A549 treated with DMSO at 1 μM for 4 hours (cell line): Measurements from ENCODE around the gene TMEM62. TPM values are rescaled to one million over a fixed set of nuclear protein-coding genes. Genes with fewer than 3 reads are reported as not detected.

Experiments used
- total RNA-seq: library from RNA; stranded (reverse); fragments of 200-300 nt; extraction: Qiagen RNA extraction; gene quantifications from 5 replicates; pipeline ENCODE4 v1.2.3, GENCODE V29; 2022; ENCODE audit warnings: low read depth

Gene TMEM62
- 7.3 to 9.4 TPM (median 7.9 TPM) in 5 replicates for total RNA-seq

DNA sequence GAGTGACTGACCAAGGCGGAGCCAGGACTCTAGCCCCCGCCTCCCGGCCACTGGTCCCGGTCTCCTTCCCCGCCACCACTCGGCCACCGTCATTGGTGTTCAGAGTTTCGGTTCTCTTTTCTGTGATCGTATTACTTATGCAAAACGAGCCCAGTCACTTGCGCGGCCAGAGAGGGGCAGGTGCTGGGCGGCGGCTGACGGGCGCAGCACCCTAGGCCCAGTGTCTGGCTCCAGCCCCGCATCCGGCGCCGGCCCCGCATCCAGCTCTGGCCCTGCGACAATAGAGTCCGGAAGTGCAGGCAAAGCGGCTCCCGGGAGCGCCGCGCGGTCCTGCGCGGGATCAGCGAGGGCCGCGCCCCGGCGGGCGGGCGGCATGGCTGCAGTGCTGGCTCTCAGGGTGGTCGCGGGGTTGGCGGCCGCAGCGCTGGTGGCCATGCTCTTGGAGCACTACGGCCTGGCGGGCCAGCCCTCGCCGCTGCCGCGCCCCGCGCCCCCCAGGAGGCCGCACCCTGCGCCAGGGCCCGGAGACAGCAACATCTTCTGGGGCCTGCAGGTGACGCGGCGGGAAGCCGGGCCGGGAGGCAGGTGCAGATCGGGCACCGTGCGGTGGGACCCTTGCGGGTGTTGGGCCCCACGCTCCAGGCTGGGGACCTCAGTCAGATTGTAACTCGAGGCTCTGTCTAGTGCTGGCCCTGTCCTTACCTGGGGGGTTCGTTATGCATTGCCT, at the start of gene TMEM62:
Gene TMEM62, plus strand, starts transcription at position 157 of the 727 bp plus-strand sequence. Its CDS starts 217 bp downstream, at position 374.

DNA sequence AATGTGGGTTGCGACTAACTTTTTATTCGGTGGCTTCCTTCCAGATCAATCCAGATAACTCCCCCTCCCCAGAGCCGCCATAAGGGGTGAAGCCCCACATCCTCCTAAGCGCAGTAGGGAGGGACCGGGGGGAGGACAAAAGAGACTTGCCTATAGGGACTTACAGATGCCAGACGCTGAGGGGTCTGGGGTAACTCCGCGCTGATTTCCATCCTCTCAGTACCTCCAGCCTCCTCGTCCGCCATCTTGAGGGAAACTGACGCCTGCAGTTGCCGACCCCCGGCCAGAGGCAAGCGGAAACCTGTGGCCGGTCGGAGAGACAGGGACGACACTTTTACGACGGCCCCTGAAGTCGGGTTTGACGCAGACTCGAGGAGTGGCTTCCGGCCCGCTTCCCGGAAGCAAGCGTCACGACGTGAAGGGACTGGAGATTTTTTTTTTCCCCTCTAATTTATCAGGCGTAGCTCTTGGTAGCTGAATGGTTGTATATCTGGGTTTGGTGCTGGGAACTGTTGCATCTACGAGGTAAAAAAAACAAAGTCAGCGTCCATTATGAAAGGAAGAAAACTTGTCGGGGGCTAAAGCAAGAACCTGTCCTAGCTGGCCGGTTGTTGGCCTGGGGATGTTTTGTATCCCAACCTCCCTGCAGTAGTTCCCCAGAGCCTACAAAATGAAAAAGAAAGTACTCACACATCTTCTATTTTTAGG, 27.5 kb upstream of the TMEM62 start, which contains the start of gene UBR1:
Gene UBR1, minus strand, starts transcription at position 261 of the 708 bp plus-strand sequence. Its CDS starts 16 bp downstream, at position 245.

DNA sequence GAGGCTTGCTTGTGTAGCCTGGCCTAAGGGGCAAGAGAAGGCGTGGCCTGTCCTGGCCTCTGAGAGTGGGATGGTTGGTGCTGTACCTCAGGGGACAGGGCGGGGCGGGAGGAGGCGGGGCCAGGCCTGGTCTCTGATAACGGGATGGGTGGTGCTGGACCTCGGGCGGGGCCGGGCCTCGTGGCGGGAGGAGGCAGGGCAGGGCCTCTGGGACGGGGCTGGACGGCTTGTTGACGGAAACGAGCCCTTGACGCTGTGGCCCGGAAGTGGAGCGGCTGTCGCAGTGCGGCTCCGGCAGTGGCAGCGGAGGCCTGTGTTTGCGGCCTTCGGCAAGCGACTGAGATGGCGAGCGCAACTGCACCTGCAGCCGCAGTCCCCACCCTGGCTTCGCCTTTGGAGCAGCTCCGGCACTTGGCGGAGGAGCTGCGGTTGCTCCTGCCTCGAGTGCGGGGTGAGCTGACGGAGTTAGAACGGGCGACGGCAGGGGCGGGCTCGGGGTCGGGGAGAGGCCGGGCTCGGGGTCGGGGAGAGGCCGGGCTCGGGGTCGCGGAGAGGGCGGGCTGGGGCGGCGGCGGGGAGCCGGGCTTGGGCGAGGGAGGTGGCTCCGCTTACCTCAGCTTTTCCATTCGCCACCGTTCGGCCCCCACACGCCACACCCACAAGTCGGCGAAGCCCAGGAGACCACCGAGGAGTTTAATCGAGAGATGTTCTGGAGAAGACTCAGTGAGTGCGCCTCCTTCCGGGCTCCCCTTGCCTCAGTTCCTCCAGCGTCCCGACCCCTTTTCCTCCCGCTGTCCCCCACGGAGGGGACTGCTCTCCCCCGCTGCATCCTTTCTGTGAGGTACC, 52.0 kb downstream of the TMEM62 start, which contains the start of gene CCNDBP1:
Gene CCNDBP1, plus strand, starts transcription at position 247 of the 846 bp plus-strand sequence. Its CDS starts 96 bp downstream, at position 343.

DNA sequence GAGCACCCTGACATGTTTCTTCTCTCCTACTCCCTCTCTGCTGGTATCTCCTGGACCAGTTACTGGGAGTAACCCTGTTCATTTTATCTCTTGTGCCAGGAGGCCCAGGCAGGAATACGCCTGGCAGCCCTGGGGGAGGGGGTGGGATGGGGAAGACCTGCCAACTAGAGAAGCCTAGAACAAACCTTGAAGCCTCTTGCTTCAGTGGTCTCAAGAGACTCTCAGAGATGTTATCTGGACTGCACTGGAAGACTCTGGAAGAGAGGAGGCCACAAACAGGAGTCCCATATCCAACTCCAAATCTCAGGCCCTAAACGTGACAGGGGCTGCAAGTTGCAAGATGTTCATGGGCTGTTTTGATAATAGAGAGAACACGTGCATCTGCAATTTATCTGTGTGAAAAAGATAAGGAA, 87.6 kb downstream of the TMEM62 start, which contains the start of gene EPB42:
Gene EPB42, minus strand, starts transcription at position 28 of the 413 bp plus-strand sequence. CDS start 193 bp downstream, outside the sequence.

Other genes starting within 250 kb of the TMEM62 start
- 1.4 to 2.7 TPM (median 2.5 TPM) in 5 replicates for gene TTBK2, start 212.8 kb upstream of the TMEM62 start, total RNA-seq
- 3.7 to 5.1 TPM (median 4.8 TPM) in 5 replicates for gene UBR1, start 27.5 kb upstream of the TMEM62 start, total RNA-seq
- 22.7 to 28.6 TPM (median 25.5 TPM) in 5 replicates for gene CCNDBP1, start 51.8 kb downstream of the TMEM62 start, total RNA-seq
- gene EPB42, start 87.4 kb downstream of the TMEM62 start, total RNA-seq = not detected in 5 replicates
- not detected in 5 replicates for gene TGM5, start 133.3 kb downstream of the TMEM62 start, total RNA-seq
- not detected in 5 replicates for gene TGM7, start 168.7 kb downstream of the TMEM62 start, total RNA-seq
- gene LCMT2, start 197.0 kb downstream of the TMEM62 start, total RNA-seq = 7.2 to 8.8 TPM (median 7.7 TPM) in 5 replicates
- gene ZSCAN29, start 237.5 kb downstream of the TMEM62 start, total RNA-seq = 9.9 to 13.0 TPM (median 11.2 TPM) in 5 replicates
- gene TUBGCP4, start 237.5 kb downstream of the TMEM62 start, total RNA-seq = 4.0 to 8.1 TPM (median 6.3 TPM) in 5 replicates